Stimulated activated naive B cell treated with anti-CD40 and anti-IgM and Interleukin-4, amounts not matched to agents 10 μg/mL and 1 μg/mL and 100 μg/mL, for 72 hours (primary cell): Measurements from ENCODE around the gene PEX10.

ENCODE experiments used
- ATAC-seq, 2 donors: fragments of 150-1000 bp; cut with Tn5 transposase; replicated peaks; 2 replicates each; pipeline ENCODE4 v1.10.0; 2021; ENCODE audit warnings: moderate library complexity in 1 of 2
- DNase-seq: peaks from one replicate; pipeline ENCODE4 v3.0.0; 2021
- H3K27ac Mint-ChIP-seq: one replicate; pipeline ENCODE4 v1.8.0; 2022; ENCODE audit warnings: mild to moderate bottlenecking, mixed read lengths
- H3K27me3 Mint-ChIP-seq, 2 donors: one replicate each; pipeline ENCODE4 v1.8.0; 2022; ENCODE audit warnings: mixed read lengths in 2 of 2
- H3K36me3 Mint-ChIP-seq, 2 donors: one replicate each; pipeline ENCODE4 v1.8.0; 2022; ENCODE audit warnings: mixed read lengths in 2 of 2, mild to moderate bottlenecking in 1 of 2
- H3K4me1 Mint-ChIP-seq, 2 donors: one replicate each; pipeline ENCODE4 v1.8.0; 2022; ENCODE audit warnings: mixed read lengths in 2 of 2, mild to moderate bottlenecking in 1 of 2
- H3K4me3 Mint-ChIP-seq, 2 donors: one replicate each; pipeline ENCODE4 v1.8.0; 2022; ENCODE audit warnings: mild to moderate bottlenecking in 2 of 2, mixed read lengths in 2 of 2, moderate library complexity in 1 of 2
- H3K9me3 Mint-ChIP-seq, 2 donors: one replicate each; pipeline ENCODE4 v1.8.0; 2022; ENCODE audit warnings: mixed read lengths in 2 of 2, mild to moderate bottlenecking in 1 of 2

PEX10 gene

DNA sequence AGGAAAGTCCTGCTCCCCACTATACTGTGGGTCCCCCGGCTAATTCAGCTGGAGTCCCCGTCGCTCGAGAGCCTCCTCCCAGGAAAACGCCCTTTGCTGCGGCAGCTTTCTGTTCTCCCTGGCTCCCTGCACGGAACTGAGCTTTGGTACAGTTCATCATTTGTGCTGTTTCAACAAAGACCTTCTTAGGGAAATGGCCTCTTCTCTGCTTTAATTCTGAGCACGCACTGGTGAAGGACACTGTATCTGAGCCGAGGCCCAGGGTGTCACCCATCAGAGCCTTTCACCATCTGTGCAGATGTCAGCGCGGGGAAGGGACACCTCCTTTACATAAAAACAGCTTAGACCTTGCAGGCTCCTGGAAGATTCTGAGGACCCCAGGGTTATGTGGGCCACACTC, 13.5 kb upstream of the PEX10 start:
- H3K4me1 Mint-ChIP-seq = no peaks in the 10 kb centered on the region
- DNase-seq (no peak), ATAC-seq (no peak)
- peaks cover 16 to 20% of the 10 kb centered on the region in 2 donors for H3K27me3 Mint-ChIP-seq
- peaks cover 9 to 14% of the 10 kb centered on the region in 2 donors for H3K9me3 Mint-ChIP-seq
- no peak overlapping the region for H3K27ac Mint-ChIP-seq
- peaks cover 5 to 9% of the 10 kb centered on the region in 2 donors for H3K36me3 Mint-ChIP-seq
- H3K4me3 Mint-ChIP-seq = no peak overlapping the region

DNA sequence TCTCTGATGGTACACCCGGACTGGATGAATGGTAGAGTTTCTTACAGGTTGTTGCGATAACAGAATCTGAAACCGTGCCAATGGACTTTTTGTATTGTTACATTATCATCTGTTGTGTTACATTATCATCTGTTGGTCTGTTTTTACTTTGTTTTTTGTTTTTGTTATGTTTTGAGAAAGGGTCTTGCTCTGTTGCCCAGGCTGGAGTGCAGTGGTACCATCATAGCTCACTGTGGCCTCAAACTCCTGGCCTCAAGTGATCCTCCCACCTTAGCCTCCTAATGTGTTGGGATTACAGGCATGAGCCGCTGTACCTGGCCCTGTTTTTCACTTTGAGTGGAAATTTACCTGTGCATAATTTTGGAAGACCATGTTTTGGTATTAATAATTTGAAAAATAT, 10.2 kb upstream of the PEX10 start:
- Mint-ChIP-seq H3K27me3 (peaks cover 6 to 11% of the 10 kb centered on the region in 2 donors), H3K4me1 (peaks cover 0 to 3% of the 10 kb centered on the region in 2 donors), H3K9me3 (peaks cover 0 to 4% of the 10 kb centered on the region in 2 donors), H3K36me3 (no peaks in the 10 kb centered on the region), H3K4me3 (no peak overlapping the region), H3K27ac (no peak overlapping the region)
- no peak for DNase-seq
- ATAC-seq = no peak

DNA sequence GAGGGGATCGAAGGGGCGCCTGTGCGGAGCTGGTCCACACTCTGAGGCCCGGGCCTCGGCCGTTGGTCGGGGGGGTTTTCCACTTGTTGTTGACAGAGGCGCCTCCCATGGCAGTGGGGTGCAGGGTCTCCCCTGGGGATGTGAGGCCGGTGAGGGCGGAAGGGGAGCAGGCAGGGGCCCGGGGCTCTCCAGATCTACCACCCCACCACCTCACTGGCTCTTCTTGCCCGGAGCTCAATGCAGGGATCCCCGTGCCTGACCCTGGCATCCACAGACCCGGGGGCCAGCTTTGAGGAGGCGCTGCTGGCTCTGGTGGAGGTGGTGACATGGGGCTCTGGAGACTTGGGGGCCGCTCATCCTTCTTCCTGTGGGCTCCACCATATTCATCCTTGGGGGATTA, 7.1 kb upstream of the PEX10 start:
- no peaks in the 10 kb centered on the region for H3K36me3 Mint-ChIP-seq
- DNase-seq (no peak), ATAC-seq (no peak)
- H3K4me3 Mint-ChIP-seq = no peak overlapping the region
- peaks cover 0 to 4% of the 10 kb centered on the region in 2 donors for H3K9me3 Mint-ChIP-seq
- peak overlapping the region; percentile 25 for H3K27ac Mint-ChIP-seq
- peaks cover 11 to 14% of the 10 kb centered on the region in 2 donors for H3K27me3 Mint-ChIP-seq
- H3K4me1 Mint-ChIP-seq = peaks cover 13 to 29% of the 10 kb centered on the region in 2 donors

DNA sequence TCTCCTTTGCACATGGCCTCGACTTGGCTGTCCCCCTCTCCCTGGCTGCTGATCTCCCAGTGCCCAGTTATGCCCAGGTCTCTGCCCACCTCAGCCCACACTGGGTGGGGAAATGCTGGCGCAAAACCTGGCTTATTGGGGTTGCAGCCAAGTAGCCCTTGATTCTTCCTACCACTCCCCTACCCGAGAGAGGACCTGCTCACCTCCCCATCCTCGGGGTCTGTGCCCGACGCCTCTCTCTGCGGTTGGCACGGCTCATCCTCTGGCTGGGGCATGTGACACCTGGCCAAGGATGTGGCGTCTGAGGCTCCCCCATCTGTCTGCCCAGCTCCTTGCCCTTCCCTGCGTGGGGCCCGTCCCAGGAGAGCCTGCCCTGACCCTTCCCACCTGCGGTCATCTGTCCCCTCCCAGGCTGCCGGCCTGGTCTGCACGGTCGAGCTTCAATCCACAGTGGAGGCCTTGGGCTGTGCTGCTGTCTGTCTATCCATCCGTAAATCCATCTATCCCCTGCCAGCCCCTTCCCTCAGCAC, 6.5 kb upstream of the PEX10 start:
- Mint-ChIP-seq H3K27me3 (peaks cover 11 to 14% of the 10 kb centered on the region in 2 donors), H3K4me1 (peaks cover 18 to 34% of the 10 kb centered on the region in 2 donors), H3K36me3 (no peaks in the 10 kb centered on the region), H3K4me3 (no peak overlapping the region), H3K9me3 (peaks cover 0 to 4% of the 10 kb centered on the region in 2 donors), H3K27ac (peak overlapping the region; percentile 25)
- DNase-seq (no peak), ATAC-seq (no peak)

DNA sequence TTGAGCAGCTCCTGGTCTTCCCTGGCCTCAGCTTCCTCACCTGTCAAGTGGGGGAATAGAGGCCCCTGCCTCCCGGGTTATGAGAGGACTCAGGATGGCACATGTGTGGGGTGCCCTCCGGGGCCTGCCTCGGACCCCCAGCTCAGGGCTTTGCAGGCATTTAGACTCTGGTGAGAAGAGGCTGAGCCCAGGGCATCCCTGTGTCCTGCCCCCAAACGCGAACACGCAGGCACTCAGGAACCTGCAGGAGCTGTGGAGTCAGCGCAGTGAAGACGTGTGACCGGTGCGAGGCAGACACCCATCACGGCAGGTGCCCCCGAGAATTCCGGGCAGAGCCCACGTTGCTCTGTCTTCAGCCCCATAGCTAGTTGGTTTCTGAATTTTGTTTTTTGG, 5.5 kb upstream of the PEX10 start:
- Mint-ChIP-seq H3K27ac (no peak overlapping the region), H3K4me1 (peaks cover 21 to 38% of the 10 kb centered on the region in 2 donors), H3K27me3 (peaks cover 11 to 14% of the 10 kb centered on the region in 2 donors), H3K9me3 (no peaks in the 10 kb centered on the region), H3K4me3 (no peak overlapping the region), H3K36me3 (no peaks in the 10 kb centered on the region)
- no peak for ATAC-seq
- no peak for DNase-seq

DNA sequence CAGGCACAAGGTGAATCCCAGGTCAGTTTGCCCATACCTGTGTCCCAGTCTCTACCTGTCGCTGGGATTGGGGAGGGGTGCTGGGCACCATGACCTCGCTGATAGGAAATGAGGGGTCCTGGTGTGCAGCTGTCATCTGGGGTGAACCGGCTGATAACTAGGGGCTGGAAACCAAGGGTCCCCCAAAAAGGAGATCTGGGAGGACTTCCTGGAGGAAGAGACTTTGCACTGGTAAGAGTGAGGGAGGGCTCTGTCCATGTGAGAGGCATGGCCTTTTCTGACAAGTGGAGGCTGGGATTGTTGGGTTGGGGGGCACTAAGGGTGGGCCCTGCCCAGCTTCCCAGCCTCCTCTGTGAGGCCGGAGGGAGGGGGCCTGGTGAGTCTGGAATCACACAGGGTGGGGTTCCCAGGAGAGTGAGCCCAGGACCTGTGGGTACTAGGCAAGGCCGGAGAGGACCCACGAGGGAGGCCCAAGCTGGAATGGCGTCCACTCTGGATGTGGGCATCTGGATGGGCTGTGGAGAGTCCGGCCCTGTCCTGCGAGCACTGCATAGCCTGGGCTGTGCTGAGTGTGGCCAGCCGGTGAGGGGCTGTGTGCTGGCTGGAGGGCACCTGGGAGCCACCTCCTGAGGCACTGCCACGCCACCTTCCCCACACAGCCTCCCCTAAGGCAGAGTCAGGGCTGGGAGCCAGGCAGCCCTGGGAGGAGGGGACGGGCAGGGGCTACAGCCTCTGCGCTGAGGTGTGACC, 4.9 kb upstream of the PEX10 start:
- Mint-ChIP-seq H3K27ac (no peak overlapping the region), H3K4me1 (peaks cover 21 to 38% of the 10 kb centered on the region in 2 donors), H3K4me3 (no peak overlapping the region), H3K36me3 (peaks cover 0 to 1% of the 10 kb centered on the region in 2 donors), H3K9me3 (no peaks in the 10 kb centered on the region), H3K27me3 (peaks cover 11 to 14% of the 10 kb centered on the region in 2 donors)
- DNase-seq = no peak
- ATAC-seq = no peak

DNA sequence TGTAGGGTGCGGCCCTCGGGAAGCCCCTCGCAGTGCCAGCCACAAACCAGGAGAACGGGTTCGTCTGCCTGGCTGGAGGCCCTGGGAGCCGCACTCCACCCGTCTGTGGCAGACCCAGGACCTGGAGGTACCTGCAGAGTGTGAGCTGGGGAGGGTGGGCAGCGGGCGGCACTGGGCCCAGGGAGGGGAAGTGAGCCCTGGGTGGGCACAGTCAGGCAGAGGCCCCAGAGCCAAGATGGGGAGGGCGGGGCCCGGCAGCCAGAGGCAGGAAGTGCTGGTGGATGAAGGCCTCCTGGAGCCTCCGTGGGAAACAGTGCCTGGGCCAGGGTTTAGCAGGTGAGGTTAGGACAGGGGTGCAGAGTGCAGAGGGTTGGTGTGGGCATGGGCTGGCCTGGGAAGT, 4.0 kb upstream of the PEX10 start:
- ATAC-seq = no peak
- H3K27ac Mint-ChIP-seq = peak overlapping the region; percentile 60
- peaks cover 0 to 4% of the 10 kb centered on the region in 2 donors for H3K36me3 Mint-ChIP-seq
- H3K4me3 Mint-ChIP-seq = peak overlapping the region; percentile 30 to 69
- peaks cover 11 to 14% of the 10 kb centered on the region in 2 donors for H3K27me3 Mint-ChIP-seq
- H3K4me1 Mint-ChIP-seq = peaks cover 23 to 42% of the 10 kb centered on the region in 2 donors
- no peaks in the 10 kb centered on the region for H3K9me3 Mint-ChIP-seq
- no peak for DNase-seq

DNA sequence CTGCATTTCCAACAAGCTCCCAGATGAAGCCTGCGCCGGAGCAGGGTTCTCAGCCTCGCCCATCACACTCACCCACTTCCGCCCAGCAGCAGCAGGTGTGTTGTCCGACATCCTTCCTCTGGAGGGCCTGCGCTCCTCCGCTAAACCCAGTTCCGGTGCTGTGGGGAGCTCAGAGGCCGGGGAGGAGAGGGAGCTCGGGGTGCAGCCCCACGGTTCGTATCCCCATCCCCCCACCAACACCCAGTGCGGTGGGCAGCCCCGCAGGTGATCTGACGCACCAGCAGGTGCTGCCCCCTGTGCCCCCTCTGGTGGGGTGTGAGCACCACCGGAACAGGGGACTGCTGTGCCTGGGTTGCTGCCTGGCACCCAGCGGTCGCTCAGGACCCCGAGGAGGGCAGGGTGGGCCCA, 3.4 kb upstream of the PEX10 start:
- DNase-seq = no peak
- Mint-ChIP-seq H3K27me3 (peaks cover 11 to 14% of the 10 kb centered on the region in 2 donors), H3K9me3 (no peaks in the 10 kb centered on the region), H3K4me3 (peak overlapping the region; percentile 69 to 73), H3K36me3 (peaks cover 0 to 4% of the 10 kb centered on the region in 2 donors), H3K4me1 (peaks cover 25 to 48% of the 10 kb centered on the region in 2 donors), H3K27ac (peak overlapping the region; percentile 62)
- no peak for ATAC-seq

DNA sequence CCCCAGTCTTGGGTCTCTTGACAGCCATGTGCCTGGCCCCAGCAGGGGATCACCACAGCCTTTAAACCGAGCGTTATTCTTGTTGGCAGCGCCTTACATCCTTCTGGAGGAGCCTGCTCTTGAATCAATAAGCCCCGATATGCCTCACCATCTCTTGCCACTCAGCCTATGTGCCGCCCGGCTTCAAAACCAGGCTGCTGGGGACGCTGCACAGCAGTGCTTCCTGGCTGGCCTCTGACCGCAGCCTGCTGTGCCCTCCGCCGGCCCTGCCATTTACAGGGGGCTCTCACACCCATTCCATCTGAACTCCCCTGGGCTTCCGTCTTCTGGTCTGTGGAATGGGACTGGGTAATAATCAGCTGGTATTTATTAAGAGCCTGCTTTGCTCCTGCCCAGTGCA, 3.0 kb upstream of the PEX10 start:
- peaks cover 25 to 52% of the 10 kb centered on the region in 2 donors for H3K4me1 Mint-ChIP-seq
- peak overlapping the region; percentile 62 for H3K27ac Mint-ChIP-seq
- DNase-seq (no peak), ATAC-seq (no peak)
- H3K4me3 Mint-ChIP-seq = peak overlapping the region; percentile 69 to 73
- H3K27me3 Mint-ChIP-seq = peaks cover 10 to 14% of the 10 kb centered on the region in 2 donors
- H3K9me3 Mint-ChIP-seq = no peaks in the 10 kb centered on the region
- H3K36me3 Mint-ChIP-seq = peaks cover 3 to 4% of the 10 kb centered on the region in 2 donors

DNA sequence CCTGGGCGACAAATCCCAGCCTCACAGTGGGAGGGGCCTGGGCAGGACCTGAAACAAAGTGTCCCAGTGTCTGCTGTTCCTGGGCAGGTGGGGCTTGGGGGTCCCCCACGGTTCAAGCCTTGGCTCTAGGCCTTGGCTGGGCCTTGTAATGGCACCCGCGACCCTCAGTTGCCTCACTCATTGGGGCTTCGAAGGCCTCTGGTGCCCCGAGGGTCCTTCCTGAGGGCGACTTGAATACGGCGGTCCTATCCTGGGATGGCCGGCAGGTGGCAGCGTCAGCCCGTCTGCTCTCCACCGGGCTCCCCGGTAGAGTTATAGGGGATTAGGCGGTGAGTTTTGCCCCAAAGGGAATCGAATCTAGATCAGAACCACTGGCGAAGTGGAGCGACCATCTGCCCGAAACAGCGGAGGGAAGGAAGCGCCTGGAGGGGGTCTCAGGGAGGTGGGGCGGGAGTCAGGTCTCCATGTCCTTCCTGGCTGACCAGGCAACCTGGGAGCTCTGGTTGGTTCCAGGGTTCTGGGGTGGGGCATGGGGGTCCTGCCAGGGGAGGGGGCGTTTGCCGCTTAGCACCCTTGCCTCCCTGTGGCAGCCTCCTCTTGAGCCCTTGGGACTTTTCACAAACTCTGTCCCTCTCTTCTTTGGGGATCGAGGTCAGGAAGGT, 2.1 kb upstream of the PEX10 start:
- DNase-seq = peak; percentile 70
- peak overlapping the region; percentile 91 to 92 for H3K4me3 Mint-ChIP-seq
- H3K4me1 Mint-ChIP-seq = peaks cover 25 to 60% of the 10 kb centered on the region in 2 donors
- no peaks in the 10 kb centered on the region for H3K9me3 Mint-ChIP-seq
- peak overlapping the region; percentile 88 for H3K27ac Mint-ChIP-seq
- peaks cover 6 to 7% of the 10 kb centered on the region in 2 donors for H3K36me3 Mint-ChIP-seq
- peak; percentile 17 to 27 for ATAC-seq
- peaks cover 4 to 14% of the 10 kb centered on the region in 2 donors for H3K27me3 Mint-ChIP-seq

DNA sequence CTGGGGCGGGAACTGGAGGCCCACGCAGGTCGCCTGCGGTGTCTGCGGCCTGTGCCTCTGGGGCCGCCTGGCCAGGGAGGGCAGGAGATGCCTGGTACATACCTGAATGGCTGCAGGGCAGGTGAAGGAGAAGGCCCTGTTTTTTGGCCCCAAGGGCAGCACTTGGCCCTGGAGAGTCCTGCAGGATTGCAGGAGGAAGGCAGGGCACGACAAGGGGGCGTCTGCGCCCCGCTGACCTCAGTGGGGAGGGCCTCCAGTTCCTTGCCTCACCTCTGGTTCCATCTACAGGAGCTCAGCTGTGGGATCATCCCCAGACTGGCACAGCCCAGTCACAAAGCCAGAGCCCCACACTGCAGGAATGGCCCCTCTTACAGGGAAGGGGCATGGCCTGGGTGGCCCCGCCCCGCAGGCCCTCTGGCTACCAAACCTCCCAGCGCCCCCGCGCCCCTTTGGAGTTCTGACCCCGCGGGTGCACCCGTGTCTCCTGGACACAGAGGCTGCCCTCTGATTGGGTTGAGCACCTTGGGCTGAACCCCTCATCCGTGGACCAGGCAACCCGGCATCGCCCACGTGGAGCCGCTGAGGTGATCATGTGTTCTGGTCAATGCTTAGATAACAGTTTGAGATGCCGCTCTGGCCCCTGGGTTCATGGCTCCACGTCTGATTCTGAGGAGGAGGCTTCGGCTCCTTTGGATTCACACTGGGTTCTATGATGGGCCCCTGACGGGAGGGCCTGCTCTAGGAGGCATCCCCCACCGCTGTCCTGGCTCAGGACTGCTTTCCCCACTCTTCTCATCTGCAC, 1.3 kb upstream of the PEX10 start:
- peaks cover 12 to 14% of the 10 kb centered on the region in 2 donors for H3K36me3 Mint-ChIP-seq
- ATAC-seq (no peak), DNase-seq (no peak)
- H3K4me3 Mint-ChIP-seq = peak overlapping the region; percentile 91 to 92
- no peaks in the 10 kb centered on the region for H3K9me3 Mint-ChIP-seq
- H3K27ac Mint-ChIP-seq = peak overlapping the region; percentile 88
- H3K4me1 Mint-ChIP-seq = peaks cover 22 to 67% of the 10 kb centered on the region in 2 donors
- peaks cover 0 to 9% of the 10 kb centered on the region in 2 donors for H3K27me3 Mint-ChIP-seq

DNA sequence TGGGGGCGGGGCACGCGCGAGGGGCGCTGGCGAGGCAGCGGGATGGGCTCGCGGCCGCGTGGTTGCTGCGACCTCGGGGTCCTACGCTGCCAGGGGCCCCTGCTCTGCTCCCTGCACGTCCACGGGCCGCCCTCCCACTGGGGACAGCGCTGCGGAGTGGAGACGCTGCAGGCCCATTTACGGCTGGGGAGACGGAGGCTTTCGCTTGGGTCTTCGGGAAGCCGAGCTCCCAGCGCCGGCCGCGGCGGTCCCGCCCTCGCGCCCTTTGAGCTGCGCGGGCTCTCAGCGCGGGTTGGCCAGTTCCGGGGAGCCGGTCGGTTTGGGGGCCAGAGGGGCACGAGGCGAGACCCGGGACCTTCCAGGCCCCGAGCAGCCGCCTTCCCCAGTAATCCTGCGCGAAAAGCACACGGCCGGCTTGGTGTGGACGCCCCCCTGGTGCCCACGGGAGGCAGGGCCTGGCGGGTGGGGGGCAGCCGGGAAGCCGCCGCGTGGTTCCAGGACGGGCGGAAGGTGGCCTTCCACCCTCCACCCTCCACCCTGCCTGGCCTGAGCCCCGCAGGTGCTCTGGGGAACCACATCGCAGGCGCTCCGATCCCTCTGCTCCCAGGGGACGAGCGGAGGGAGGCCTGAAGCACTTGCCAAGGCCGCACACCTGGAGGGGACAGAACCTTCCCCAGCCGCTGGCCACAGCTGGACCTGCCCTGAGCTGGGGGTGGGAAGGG, 570 bp upstream of the PEX10 start:
- Mint-ChIP-seq H3K27me3 (peaks cover 0 to 9% of the 10 kb centered on the region in 2 donors), H3K27ac (peak overlapping the region; percentile 71), H3K4me1 (peaks cover 22 to 67% of the 10 kb centered on the region in 2 donors), H3K4me3 (peak overlapping the region; percentile 91 to 92), H3K9me3 (no peaks in the 10 kb centered on the region), H3K36me3 (peaks cover 12 to 14% of the 10 kb centered on the region in 2 donors)
- ATAC-seq = peak; percentile 45 to 48
- DNase-seq = peak; percentile 55

DNA sequence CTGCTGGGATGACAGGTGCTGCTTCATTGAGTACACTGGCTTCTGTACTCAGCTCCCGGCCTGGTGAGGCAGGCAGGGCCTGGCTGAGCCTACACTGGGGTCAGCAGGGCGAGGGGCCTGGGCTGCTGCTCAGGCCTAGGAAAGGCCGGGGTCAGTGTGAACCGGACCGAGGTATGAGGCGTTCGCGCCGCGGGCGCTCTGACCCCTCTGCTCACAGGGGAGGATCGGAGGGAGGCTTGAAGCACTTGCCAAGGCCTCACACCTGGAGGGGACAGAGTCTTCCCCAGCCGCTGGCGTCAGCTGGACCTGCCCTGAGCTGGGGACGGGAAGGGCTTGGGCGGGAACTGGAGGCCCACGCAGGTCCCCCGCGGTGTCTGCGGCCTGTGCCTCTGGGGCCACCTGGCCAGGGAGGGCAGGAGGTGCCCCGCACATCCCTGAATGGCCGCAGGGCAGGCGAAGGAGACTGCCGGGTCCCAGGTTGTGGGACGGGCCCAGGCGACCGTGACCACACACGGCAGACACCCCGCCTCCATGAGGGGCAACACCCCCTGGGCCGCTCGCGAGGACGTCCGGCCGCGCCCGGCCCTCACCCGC, 466 bp downstream of the PEX10 start:
- DNase-seq (no peak), ATAC-seq (peak; percentile 33 to 40)
- Mint-ChIP-seq H3K4me1 (peaks cover 27 to 69% of the 10 kb centered on the region in 2 donors), H3K27ac (peak overlapping the region; percentile 96), H3K4me3 (peak overlapping the region; percentile 91 to 92), H3K36me3 (peaks cover 16 to 21% of the 10 kb centered on the region in 2 donors), H3K9me3 (no peaks in the 10 kb centered on the region), H3K27me3 (peaks cover 0 to 6% of the 10 kb centered on the region in 2 donors)
